HepG2 (cell line): ENCODE measurements around the gene ITGAE. TPM values are rescaled to one million over a fixed set of nuclear protein-coding genes. Genes with fewer than 3 reads are reported as not detected.
A peak's percentile ranks its signal among the peaks of the same experiment; 100 is the strongest.

ENCODE experiments used
- ATAC-seq: fragments of 200-7000 bp; cut with Tn5 transposase; 3 replicates; pipeline ENCODE4 v1.9.1; 2020; ENCODE audit warnings: mild to moderate bottlenecking, moderate library complexity
- BruUV-seq: library from RNA; stranded (reverse); fragments of 400-500 nt; replicated peaks from 2 replicates; lab custom pipeline; 2021; lab: Mats Ljungman, UMichigan
- CTCF ChIA-PET: fragments of 300-600 bp; formaldehyde crosslinking; extraction: SDS; loops from one replicate; lab custom pipeline; 2021; ENCODE audit warnings: low total read pairs, inconsistent platforms, low intra/inter-chr PET ratio; lab: Yijun Ruan, JAX
- POLR2A ChIA-PET: fragments of 350-600 bp; sonication (Branson Sonifier 250); formaldehyde crosslinking; loops from one replicate; lab custom pipeline; 2020; ENCODE audit warnings: antibody characterized with exemption, inconsistent platforms; lab: Yijun Ruan, JAX
- DNase-seq: peaks from one replicate; pipeline ENCODE4 v3.0.0-alpha.2; 2015; ENCODE audit warnings: low spot score
- FAIRE-seq: peaks from 3 replicates; lab custom pipeline; 2011; peaks lifted over from hg19 to GRCh38; lab: Jason Lieb, UNC
- H2AFZ ChIP-seq: one replicate; pipeline ENCODE4 v1.6.1; 2011; ENCODE audit warnings: low read length, inconsistent platforms
- H3K27ac ChIP-seq: fragments of 300-600 bp; 3 replicates; pipeline ENCODE4 v1.8.0; 2011; ENCODE audit warnings: mixed run types, mild to moderate bottlenecking, mixed read lengths, low read length, inconsistent platforms; ENCODE audit not compliant: insufficient read depth; ENCODE audit errors: extremely low read length
- H3K27me3 ChIP-seq, 2 experiments: fragments of 200-600 bp in 1 of 2; 2 replicates in 1 of 2; 3 replicates in 1 of 2; pipeline versions ENCODE4 v1.6.0 to v1.8.0; 2011; ENCODE audit warnings: low read length in 2 of 2, mild to moderate bottlenecking in 2 of 2, moderate library complexity in 2 of 2, inconsistent platforms in 1 of 2; ENCODE audit not compliant: insufficient read depth in 2 of 2, control insufficient read depth in 1 of 2
- H3K36me3 ChIP-seq, 2 experiments: fragments of 200-600 bp in 1 of 2; replicated peaks in 1 of 2; 2 replicates in 1 of 2; 3 replicates in 1 of 2; pipeline versions ENCODE4 v1.5.1 to v1.8.0; 2011; ENCODE audit warnings: low read length in 2 of 2, inconsistent platforms in 1 of 2; ENCODE audit not compliant: insufficient read depth in 2 of 2, control insufficient read depth in 1 of 2
- H3K4me1 ChIP-seq: 2 replicates; pipeline ENCODE4 v1.5.1; 2012; ENCODE audit warnings: low read length, inconsistent platforms; ENCODE audit not compliant: insufficient read depth
- H3K4me2 ChIP-seq: 2 replicates; pipeline ENCODE4 v1.6.0; 2011; ENCODE audit warnings: low read depth, low read length, inconsistent platforms
- H3K4me3 ChIP-seq, 3 experiments: fragments of 200-600 bp in 1 of 3; sonication (generic), shearing (Covaris generic) in 1 of 3; replicated peaks in 1 of 3; 2 replicates each; pipeline ENCODE4 v1.5.1; 2011 to 2016; ENCODE audit warnings: low read length in 3 of 3, inconsistent platforms in 2 of 3, low read depth in 2 of 3, mild to moderate bottlenecking in 2 of 3, control low read depth in 1 of 3, mixed read lengths in 1 of 3; ENCODE audit not compliant: insufficient read depth in 1 of 3
- H3K79me2 ChIP-seq: one replicate; pipeline ENCODE4 v1.6.1; 2011; ENCODE audit warnings: low read length, inconsistent platforms; ENCODE audit not compliant: insufficient read depth
- H3K9ac ChIP-seq: 2 replicates; pipeline ENCODE4 v1.6.0; 2011; ENCODE audit warnings: mild to moderate bottlenecking, low read depth, low read length, inconsistent platforms; ENCODE audit not compliant: insufficient read depth
- H3K9me3 ChIP-seq: 2 replicates; pipeline ENCODE4 v1.5.1; 2012; ENCODE audit warnings: mild to moderate bottlenecking, low read length
- H4K20me1 ChIP-seq: 2 replicates; pipeline ENCODE4 v1.6.0; 2011; ENCODE audit warnings: inconsistent platforms, mild to moderate bottlenecking, low read length, moderate library complexity; ENCODE audit not compliant: insufficient read depth
- PAX8 ChIP-seq: sonication (generic); formaldehyde crosslinking; IDR thresholded peaks from 2 replicates; pipeline ENCODE4 v1.8.0; 2022; ENCODE audit warnings: mild to moderate bottlenecking, missing genetic modification reagents, borderline replicate concordance
- RFX1 ChIP-seq: fragments of 450-650 bp; IDR thresholded peaks from 2 replicates; pipeline ENCODE4 v1.6.1; 2017
- ZFP62 ChIP-seq: sonication (generic); formaldehyde crosslinking; IDR thresholded peaks from 2 replicates; pipeline ENCODE4 v1.4.0; 2020; ENCODE audit warnings: missing genetic modification reagents
- ZNF180 ChIP-seq: sonication (generic); formaldehyde crosslinking; IDR thresholded peaks from 2 replicates; pipeline ENCODE4 v1.4.0; 2020; ENCODE audit warnings: low read depth, missing genetic modification reagents, borderline replicate concordance
- ZNF83 ChIP-seq: sonication (generic); formaldehyde crosslinking; IDR thresholded peaks from 2 replicates; pipeline ENCODE4 v1.4.0; 2020; ENCODE audit warnings: missing genetic modification reagents, mild to moderate bottlenecking, borderline replicate concordance
- ZNF839 ChIP-seq: sonication (generic); formaldehyde crosslinking; IDR thresholded peaks from 2 replicates; pipeline ENCODE4 v1.4.0; 2020; ENCODE audit warnings: missing genetic modification reagents, mild to moderate bottlenecking, borderline replicate concordance
- WGBS: methylation state at CpG from one replicate; pipeline ENCODE4 v1.1.6; 2017; ENCODE audit warnings: low lambda C conversion rate; 5-methylcytosine and 5-hydroxymethylcytosine counted together
- in situ Hi-C: cut with HindIII; loops from 2 replicates; pipeline ENCODE4 v1.10.0; 2017; ENCODE audit warnings: low pct_unique_long_range_greater_than_20kb; ENCODE audit not compliant: extremely low pct_ligation_motif_present
- intact Hi-C: fragments of 100-400 bp; cut with micrococcal nuclease; formaldehyde crosslinking; loops from one replicate; pipeline ENCODE4 v1.10.0; 2022; ENCODE audit not compliant: unreplicated experiment
- polyA plus RNA-seq, 8 experiments: library from polyadenylated mRNA; depleted of rRNA in 3 of 8; stranded (reverse) in 7 of 8; unstranded in 1 of 8; fragments of >200 nt; fragmentation: Illumina TruSeq in 4 of 8; extraction: Trizol in 4 of 8; gene quantifications; 2 replicates each; pipeline versions ENCODE4 v1.2.1 to v1.2.3, GENCODE V29; 2011 to 2016; ENCODE audit warnings: low read depth in 4 of 8, missing spikeins in 1 of 8, mixed read lengths in 1 of 8; ENCODE audit not compliant: insufficient read depth in 1 of 8
- total RNA-seq, 5 experiments: library from RNA; depleted of rRNA; stranded (reverse); fragments of >200 nt; fragmentation: Illumina TruSeq; extraction: Trizol; gene quantifications; 2 replicates each; pipeline ENCODE4 v1.2.3, GENCODE V29; 2016; ENCODE audit warnings: low read depth in 1 of 5
- TF ChIP-seq, protein P1 (sequence below): sonication (generic); formaldehyde crosslinking; conservative IDR thresholded peaks from 2 replicates; pipeline ENCODE4 v1.8.0; 2022; ENCODE audit warnings: low read depth, missing genetic modification reagents
- TF ChIP-seq, protein P2 (sequence below): sonication (generic); formaldehyde crosslinking; IDR thresholded peaks from 2 replicates; pipeline ENCODE4 v1.4.0; 2020; ENCODE audit warnings: missing genetic modification reagents
- TF ChIP-seq, protein P3 (sequence below): sonication (generic); formaldehyde crosslinking; IDR thresholded peaks from 2 replicates; pipeline ENCODE4 v1.4.0; 2020; ENCODE audit warnings: missing genetic modification reagents

ITGAE gene
- total and polyA plus RNA-seq, 2 of the 13 experiments (the other 11 are each of a cell fraction or from before 2014, with no cell fraction given) = 42.3 to 49.0 TPM

DNA sequence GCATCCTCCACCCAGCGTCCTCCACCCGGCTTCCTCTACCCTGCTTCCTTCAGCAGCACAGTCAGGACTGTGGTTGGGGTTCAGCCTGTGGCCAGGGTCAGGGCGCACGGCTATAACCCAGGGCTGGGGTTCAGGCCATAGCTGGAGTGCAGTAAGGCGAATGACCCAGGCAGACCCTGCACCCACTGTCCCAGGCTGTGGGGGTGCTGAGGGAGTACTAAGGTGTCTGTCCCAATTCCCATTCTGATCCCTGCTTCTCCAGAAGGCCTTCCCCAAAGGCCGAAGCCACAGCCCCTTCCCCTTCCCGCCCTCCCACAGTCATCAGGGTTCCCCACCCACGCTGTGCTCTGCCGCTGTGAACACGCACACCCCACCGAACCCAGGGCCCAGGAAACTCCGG lies 119.9 kb downstream of the ITGAE start:
- 58% methylated on average over 11 of the region's 12 CpGs for WGBS
- intact Hi-C loops = loop anchor here (5.0 kb wide), 2 partner anchors 51 to 146 kb away; no protein-coding TSS in a partner anchor
- in situ Hi-C loops = no loop called here

More for the DNA sequence above, 119.9 kb downstream of the ITGAE start:
- peaks cover 2 to 7% of the 10 kb centered on the region in 2 experiments; a peak in 4 of 5 replicates for H3K27me3 ChIP-seq
- no peak overlapping the region for H3K4me3 ChIP-seq
- no peak overlapping the region for H3K9ac ChIP-seq
- DNase-seq (no peak), ATAC-seq (no peak), FAIRE-seq (no peak)
- H3K36me3 ChIP-seq = no peaks in the 10 kb centered on the region
- H3K4me1 ChIP-seq = peaks cover 14% of the 10 kb centered on the region
- POLR2A ChIA-PET = no interaction called here
- H3K4me2 ChIP-seq = peak overlapping the region; percentile 29; the same call in 1 of the 2 replicates
- no peaks in the 10 kb centered on the region for H3K9me3 ChIP-seq
- CTCF ChIA-PET = no interaction called here
- no peak overlapping the region for H2AFZ ChIP-seq
- BruUV-seq = no TSS peak
- no peak overlapping the region for H3K27ac ChIP-seq
- no peaks in the 10 kb centered on the region for H4K20me1 ChIP-seq
- TF ChIP-seq RFX1 (no peak), ZNF839 (CRISPR knock-in tag) (no peak), PAX8 (no peak), ZFP62 (CRISPR knock-in tag) (no peak), ZNF180 (CRISPR knock-in tag) (no peak), ZNF83 (no peak)
- TF ChIP-seq, protein P1, sequence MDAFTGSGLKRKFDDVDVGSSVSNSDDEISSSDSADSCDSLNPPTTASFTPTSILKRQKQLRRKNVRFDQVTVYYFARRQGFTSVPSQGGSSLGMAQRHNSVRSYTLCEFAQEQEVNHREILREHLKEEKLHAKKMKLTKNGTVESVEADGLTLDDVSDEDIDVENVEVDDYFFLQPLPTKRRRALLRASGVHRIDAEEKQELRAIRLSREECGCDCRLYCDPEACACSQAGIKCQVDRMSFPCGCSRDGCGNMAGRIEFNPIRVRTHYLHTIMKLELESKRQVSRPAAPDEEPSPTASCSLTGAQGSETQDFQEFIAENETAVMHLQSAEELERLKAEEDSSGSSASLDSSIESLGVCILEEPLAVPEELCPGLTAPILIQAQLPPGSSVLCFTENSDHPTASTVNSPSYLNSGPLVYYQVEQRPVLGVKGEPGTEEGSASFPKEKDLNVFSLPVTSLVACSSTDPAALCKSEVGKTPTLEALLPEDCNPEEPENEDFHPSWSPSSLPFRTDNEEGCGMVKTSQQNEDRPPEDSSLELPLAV (CRISPR knock-in tag) = no peak
- TF ChIP-seq, protein P2, sequence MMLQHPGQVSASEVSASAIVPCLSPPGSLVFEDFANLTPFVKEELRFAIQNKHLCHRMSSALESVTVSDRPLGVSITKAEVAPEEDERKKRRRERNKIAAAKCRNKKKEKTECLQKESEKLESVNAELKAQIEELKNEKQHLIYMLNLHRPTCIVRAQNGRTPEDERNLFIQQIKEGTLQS (CRISPR knock-in tag) = no peak
- TF ChIP-seq, protein P3, sequence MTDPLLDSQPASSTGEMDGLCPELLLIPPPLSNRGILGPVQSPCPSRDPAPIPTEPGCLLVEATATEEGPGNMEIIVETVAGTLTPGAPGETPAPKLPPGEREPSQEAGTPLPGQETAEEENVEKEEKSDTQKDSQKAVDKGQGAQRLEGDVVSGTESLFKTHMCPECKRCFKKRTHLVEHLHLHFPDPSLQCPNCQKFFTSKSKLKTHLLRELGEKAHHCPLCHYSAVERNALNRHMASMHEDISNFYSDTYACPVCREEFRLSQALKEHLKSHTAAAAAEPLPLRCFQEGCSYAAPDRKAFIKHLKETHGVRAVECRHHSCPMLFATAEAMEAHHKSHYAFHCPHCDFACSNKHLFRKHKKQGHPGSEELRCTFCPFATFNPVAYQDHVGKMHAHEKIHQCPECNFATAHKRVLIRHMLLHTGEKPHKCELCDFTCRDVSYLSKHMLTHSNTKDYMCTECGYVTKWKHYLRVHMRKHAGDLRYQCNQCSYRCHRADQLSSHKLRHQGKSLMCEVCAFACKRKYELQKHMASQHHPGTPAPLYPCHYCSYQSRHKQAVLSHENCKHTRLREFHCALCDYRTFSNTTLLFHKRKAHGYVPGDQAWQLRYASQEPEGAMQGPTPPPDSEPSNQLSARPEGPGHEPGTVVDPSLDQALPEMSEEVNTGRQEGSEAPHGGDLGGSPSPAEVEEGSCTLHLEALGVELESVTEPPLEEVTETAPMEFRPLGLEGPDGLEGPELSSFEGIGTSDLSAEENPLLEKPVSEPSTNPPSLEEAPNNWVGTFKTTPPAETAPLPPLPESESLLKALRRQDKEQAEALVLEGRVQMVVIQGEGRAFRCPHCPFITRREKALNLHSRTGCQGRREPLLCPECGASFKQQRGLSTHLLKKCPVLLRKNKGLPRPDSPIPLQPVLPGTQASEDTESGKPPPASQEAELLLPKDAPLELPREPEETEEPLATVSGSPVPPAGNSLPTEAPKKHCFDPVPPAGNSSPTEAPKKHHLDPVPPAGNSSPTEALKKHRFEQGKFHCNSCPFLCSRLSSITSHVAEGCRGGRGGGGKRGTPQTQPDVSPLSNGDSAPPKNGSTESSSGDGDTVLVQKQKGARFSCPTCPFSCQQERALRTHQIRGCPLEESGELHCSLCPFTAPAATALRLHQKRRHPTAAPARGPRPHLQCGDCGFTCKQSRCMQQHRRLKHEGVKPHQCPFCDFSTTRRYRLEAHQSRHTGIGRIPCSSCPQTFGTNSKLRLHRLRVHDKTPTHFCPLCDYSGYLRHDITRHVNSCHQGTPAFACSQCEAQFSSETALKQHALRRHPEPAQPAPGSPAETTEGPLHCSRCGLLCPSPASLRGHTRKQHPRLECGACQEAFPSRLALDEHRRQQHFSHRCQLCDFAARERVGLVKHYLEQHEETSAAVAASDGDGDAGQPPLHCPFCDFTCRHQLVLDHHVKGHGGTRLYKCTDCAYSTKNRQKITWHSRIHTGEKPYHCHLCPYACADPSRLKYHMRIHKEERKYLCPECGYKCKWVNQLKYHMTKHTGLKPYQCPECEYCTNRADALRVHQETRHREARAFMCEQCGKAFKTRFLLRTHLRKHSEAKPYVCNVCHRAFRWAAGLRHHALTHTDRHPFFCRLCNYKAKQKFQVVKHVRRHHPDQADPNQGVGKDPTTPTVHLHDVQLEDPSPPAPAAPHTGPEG = no peak
- H3K79me2 ChIP-seq = no peaks in the 10 kb centered on the region
